ENCODE results near the gene PPDPF. TPM values are rescaled to one million over a fixed set of nuclear protein-coding genes. Genes with fewer than 3 reads are reported as not detected.

Gene PPDPF
- total and polyA plus RNA-seq, 12 donors = 7.4 to 193 (median 81.3) TPM

- peak overlapping the region in 1 of 4 donors; percentile 74 for H3K4me3 ChIP-seq
- DNase-seq = peak in 2 of 7 donors; percentile 7 to 18
- peaks cover 8 to 16% of the 10 kb centered on the region in 2 donors for H3K4me1 ChIP-seq (replicated peaks in 1 of 2)
- H3K36me3 ChIP-seq (replicated peaks in 1 of 2) = no peaks in the 10 kb centered on the region
- H3K27me3 ChIP-seq = no peaks in the 10 kb centered on the region
- 16 to 31% (median 20%) methylated on average over 5 to 48 of the region's 48 CpGs for WGBS, 4 donors
- no peak for TF ChIP-seq POLR2A (IDR thresholded peaks at IDR 0.05)
- no peak for TF ChIP-seq CTCF (IDR thresholded peaks at IDR 0.05)
- intact Hi-C loops (cut with DNase I) = no loop called here
- H3K9me3 ChIP-seq (replicated peaks in 1 of 3) = no peaks in the 10 kb centered on the region
- peak overlapping the region in 1 of 5 donors; percentile 38 for H3K27ac ChIP-seq
Measured at GRCh38 chr20:63499338-63499969, 21.1 kb upstream of the PPDPF start.

- no peak overlapping the region for H3K27ac ChIP-seq
- H3K4me1 ChIP-seq (replicated peaks in 1 of 2) = peaks cover 8 to 16% of the 10 kb centered on the region in 2 donors
- no peaks in the 10 kb centered on the region for H3K36me3 ChIP-seq (replicated peaks in 1 of 2)
- peak in 2 of 7 donors; percentile 9 to 14 for DNase-seq
- WGBS, 4 donors = 86 to 100% (median 90%) methylated on average over 3 to 24 of the region's 24 CpGs
- no peak overlapping the region for H3K4me3 ChIP-seq
- H3K9me3 ChIP-seq (replicated peaks in 1 of 3) = no peaks in the 10 kb centered on the region
- intact Hi-C loops (cut with DNase I) = no loop called here
- H3K27me3 ChIP-seq = no peaks in the 10 kb centered on the region
- no peak for TF ChIP-seq CTCF (IDR thresholded peaks at IDR 0.05)
- no peak for TF ChIP-seq POLR2A (IDR thresholded peaks at IDR 0.05)
Measured at GRCh38 chr20:63500151-63500901, 20.2 kb upstream of the PPDPF start.

- Histone ChIP-seq H3K9me3 (replicated peaks in 1 of 3) (no peaks in the 10 kb centered on the region), H3K4me3 (no peak overlapping the region), H3K27ac (peak overlapping the region in 1 of 5 donors; percentile 78), H3K36me3 (replicated peaks in 1 of 2) (no peaks in the 10 kb centered on the region), H3K4me1 (replicated peaks in 1 of 2) (peaks cover 8 to 16% of the 10 kb centered on the region in 2 donors), H3K27me3 (no peaks in the 10 kb centered on the region)
- TF ChIP-seq POLR2A (IDR thresholded peaks at IDR 0.05) (no peak), CTCF (IDR thresholded peaks at IDR 0.05) (no peak)
- WGBS, 4 donors = 70 to 90% (median 81%) methylated on average over 19 to 27 of the region's 27 CpGs
- intact Hi-C loops (cut with DNase I) = no loop called here
- no peak for DNase-seq
Measured at GRCh38 chr20:63500902-63501817, 19.4 kb upstream of the PPDPF start.
